Kidney (tissue), 14 donors: ENCODE measurements around the gene PHEX. TPM values are rescaled to one million over a fixed set of nuclear protein-coding genes. Genes with fewer than 3 reads are reported as not detected.

Experiments
- DNase-seq, 5 donors: peaks; one replicate each; pipeline ENCODE4 v3.0.0-alpha.2; 2013 to 2020
- FAIRE-seq: peaks from 2 replicates; lab custom pipeline; 2012; peaks lifted over from hg19 to GRCh38; lab: Jason Lieb, UNC
- H3K27ac ChIP-seq, 2 donors: one replicate each; pipeline ENCODE4 v1.7.0; 2013; ENCODE audit warnings: low read depth in 2 of 2, low read length in 2 of 2, inconsistent platforms in 1 of 2
- H3K27me3 ChIP-seq: one replicate; pipeline ENCODE4 v1.7.1; 2013; ENCODE audit warnings: low read length, inconsistent platforms; ENCODE audit not compliant: control insufficient read depth, insufficient read depth
- H3K36me3 ChIP-seq, 3 donors: one replicate each; pipeline versions ENCODE4 v1.7.0 to v1.7.1; 2013; ENCODE audit warnings: low read length in 3 of 3, control low read depth in 1 of 3, inconsistent platforms in 1 of 3; ENCODE audit not compliant: insufficient read depth in 3 of 3, control insufficient read depth in 2 of 3
- H3K4me1 ChIP-seq, 3 donors: one replicate each; pipeline versions ENCODE4 v1.7.0 to v1.7.1; 2013; ENCODE audit warnings: low read length in 3 of 3, inconsistent platforms in 1 of 3, low read depth in 1 of 3; ENCODE audit not compliant: control insufficient read depth in 2 of 3, insufficient read depth in 2 of 3
- H3K4me3 ChIP-seq, 3 donors: one replicate each; pipeline versions ENCODE4 v1.7.0 to v1.8.1; 2013; ENCODE audit warnings: low read length in 3 of 3, control low read depth in 1 of 3, inconsistent platforms in 1 of 3
- H3K9ac ChIP-seq, 3 donors: one replicate each; pipeline versions ENCODE4 v1.7.0 to v1.7.1; 2013; ENCODE audit warnings: low read length in 3 of 3, control low read depth in 1 of 3, inconsistent platforms in 1 of 3
- H3K9me3 ChIP-seq, 3 donors: one replicate each; pipeline versions ENCODE4 v1.7.0 to v1.7.1; 2013; ENCODE audit warnings: low read length in 3 of 3, control low read depth in 1 of 3, inconsistent platforms in 1 of 3; ENCODE audit not compliant: control insufficient read depth in 2 of 3, insufficient read depth in 1 of 3
- intact Hi-C: fragments of 100-400 bp; cut with DNase I; formaldehyde crosslinking; loops from one replicate; pipeline ENCODE4 v1.11.1; 2022
- polyA plus RNA-seq: library from polyadenylated mRNA; stranded (reverse); fragments of 350-450 nt; fragmentation: Illumina TruSeq; extraction: RNeasy Lipid Tissue Mini Kit (QIAGEN cat#74804); gene quantifications from one replicate; pipeline ENCODE4 v1.2.3, GENCODE V29; 2014; ENCODE audit warnings: low read depth, low replicate concordance; ENCODE audit not compliant: insufficient read depth
- total RNA-seq: library from RNA; stranded (reverse); fragmentation: NEBNext Ultra II Directional; extraction: Animal tissue kit (Norgen Biotek cat#: 25700); gene quantifications from one replicate; pipeline ENCODE4 v1.2.1, GENCODE V29; 2021
- TF ChIP-seq, protein P1 (sequence below): IDR thresholded peaks from 3 replicates; pipeline ENCODE4 v1.5.1; 2012; ENCODE audit warnings: mild to moderate bottlenecking, moderate library complexity, borderline replicate concordance; ENCODE audit not compliant: insufficient read depth; ENCODE audit errors: extremely low read depth
- donor health status: control.
- donor health status: control.
- donor health status: control.
- donor health status: control.
- donor health status: control.
- donor health status: DM: yes; HTN: yes; CAD: no.
- donor health status: Normal renal cell carcinoma (clear cell type).

The PHEX gene
- total and polyA plus RNA-seq, 2 donors from 2014 or later, result 0.19 to 0.25 TPM

GRCh38 chrX:21989384-21989783 is 42.7 kb upstream of the PHEX start:
- Histone ChIP-seq H3K4me1 (no peaks in the 10 kb centered on the region), H3K9ac (no peak overlapping the region), H3K4me3 (no peak overlapping the region), H3K9me3 (no peaks in the 10 kb centered on the region), H3K36me3 (peaks cover 2 to 30% (median 2%) of the 10 kb centered on the region in 3 donors), H3K27ac (no peak overlapping the region), H3K27me3 (no peaks in the 10 kb centered on the region)
- DNase-seq (no peak), FAIRE-seq (no peak)
- TF ChIP-seq, protein P1, sequence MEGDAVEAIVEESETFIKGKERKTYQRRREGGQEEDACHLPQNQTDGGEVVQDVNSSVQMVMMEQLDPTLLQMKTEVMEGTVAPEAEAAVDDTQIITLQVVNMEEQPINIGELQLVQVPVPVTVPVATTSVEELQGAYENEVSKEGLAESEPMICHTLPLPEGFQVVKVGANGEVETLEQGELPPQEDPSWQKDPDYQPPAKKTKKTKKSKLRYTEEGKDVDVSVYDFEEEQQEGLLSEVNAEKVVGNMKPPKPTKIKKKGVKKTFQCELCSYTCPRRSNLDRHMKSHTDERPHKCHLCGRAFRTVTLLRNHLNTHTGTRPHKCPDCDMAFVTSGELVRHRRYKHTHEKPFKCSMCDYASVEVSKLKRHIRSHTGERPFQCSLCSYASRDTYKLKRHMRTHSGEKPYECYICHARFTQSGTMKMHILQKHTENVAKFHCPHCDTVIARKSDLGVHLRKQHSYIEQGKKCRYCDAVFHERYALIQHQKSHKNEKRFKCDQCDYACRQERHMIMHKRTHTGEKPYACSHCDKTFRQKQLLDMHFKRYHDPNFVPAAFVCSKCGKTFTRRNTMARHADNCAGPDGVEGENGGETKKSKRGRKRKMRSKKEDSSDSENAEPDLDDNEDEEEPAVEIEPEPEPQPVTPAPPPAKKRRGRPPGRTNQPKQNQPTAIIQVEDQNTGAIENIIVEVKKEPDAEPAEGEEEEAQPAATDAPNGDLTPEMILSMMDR, result no peak
- intact Hi-C loops, result no loop called here

GRCh38 chrX:21990832-21991231 is 41.3 kb upstream of the PHEX start:
- Histone ChIP-seq H3K27ac (no peak overlapping the region), H3K9me3 (no peaks in the 10 kb centered on the region), H3K4me3 (no peak overlapping the region), H3K36me3 (peaks cover 0 to 27% (median 2%) of the 10 kb centered on the region in 3 donors), H3K27me3 (peaks cover 2% of the 10 kb centered on the region), H3K9ac (no peak overlapping the region), H3K4me1 (no peaks in the 10 kb centered on the region)
- intact Hi-C loops, result no loop called here
- FAIRE-seq (no peak), DNase-seq (no peak)
- TF ChIP-seq, protein P1, result no peak

DNA sequence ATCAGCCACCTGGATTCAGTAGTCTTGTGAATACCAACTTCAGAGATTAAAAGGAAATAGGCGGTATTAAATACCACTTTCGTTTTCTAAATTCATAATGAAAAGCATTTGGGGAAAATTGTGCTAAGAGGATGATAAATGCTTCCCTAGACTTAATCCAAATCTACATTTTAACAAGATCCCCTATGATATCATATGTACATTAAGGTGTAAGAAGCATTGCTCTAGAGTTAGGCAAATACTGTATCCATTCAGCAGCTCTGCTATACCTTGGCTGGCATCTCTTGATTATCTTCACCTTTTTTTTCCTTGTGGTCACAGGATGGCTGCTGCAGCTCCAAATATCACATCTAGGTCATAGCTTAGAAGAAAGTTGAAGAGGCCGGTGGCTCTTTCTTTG is 40.6 kb upstream of the PHEX start:
- no peak overlapping the region for H3K9ac ChIP-seq
- no peak overlapping the region for H3K4me3 ChIP-seq
- DNase-seq (no peak), FAIRE-seq (no peak)
- intact Hi-C loops, result no loop called here
- H3K4me1 ChIP-seq, result no peaks in the 10 kb centered on the region
- peaks cover 2% of the 10 kb centered on the region for H3K27me3 ChIP-seq
- H3K27ac ChIP-seq, result no peak overlapping the region
- H3K9me3 ChIP-seq, result no peaks in the 10 kb centered on the region
- TF ChIP-seq, protein P1, result no peak
- peaks cover 0 to 25% (median 2%) of the 10 kb centered on the region in 3 donors for H3K36me3 ChIP-seq

DNA sequence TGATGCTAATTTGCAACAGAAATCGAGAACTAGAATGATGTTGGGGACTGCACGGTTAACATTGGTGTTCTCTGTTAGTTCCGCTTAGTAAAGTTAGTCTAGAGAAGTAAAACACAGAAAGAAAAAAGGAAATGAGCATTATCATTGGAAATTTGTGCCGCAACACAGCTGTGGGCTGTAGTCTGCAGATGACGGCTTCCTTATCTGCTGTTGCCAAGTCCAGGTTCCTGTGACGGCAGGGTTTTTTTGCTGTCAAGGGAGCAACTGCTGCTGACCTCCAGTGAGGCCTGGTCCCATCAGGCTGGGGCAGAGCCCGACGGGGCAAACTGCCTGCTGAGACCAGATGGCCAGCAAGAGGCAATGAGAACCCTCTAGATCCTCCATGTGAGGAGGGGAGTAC is 38.9 kb upstream of the PHEX start:
- Histone ChIP-seq H3K27ac (no peak overlapping the region), H3K4me3 (no peak overlapping the region), H3K36me3 (peaks cover 0 to 14% (median 2%) of the 10 kb centered on the region in 3 donors), H3K9me3 (no peaks in the 10 kb centered on the region), H3K4me1 (no peaks in the 10 kb centered on the region), H3K9ac (no peak overlapping the region), H3K27me3 (peaks cover 2% of the 10 kb centered on the region)
- TF ChIP-seq, protein P1, result no peak
- peak in 1 of 5 donors; percentile 74 for DNase-seq
- no peak for FAIRE-seq
- intact Hi-C loops, result no loop called here
